Erythroblast (primary cell): ENCODE results near the gene PPP2R3A.
"Not testable (repeated sequence)": the region's sequence is repeated elsewhere in the genome, so short reads cannot be mapped to it uniquely, and the experiment has no call there.

Experiments
- DNase-seq, 2 experiments: peaks; one replicate each; lab custom pipeline; 2025; lab: John Stamatoyannopoulos, UW
- GATA1 ChIP-seq: IDR thresholded peaks from 2 replicates; pipeline ENCODE4 v1.6.1; 2011; ENCODE audit warnings: low read depth, mild to moderate bottlenecking, control low read depth, low read length, moderate library complexity
- POLR2A ChIP-seq: IDR thresholded peaks from 2 replicates; pipeline ENCODE4 v1.6.1; 2011; ENCODE audit warnings: mild to moderate bottlenecking, low read length

PPP2R3A gene

DNA sequence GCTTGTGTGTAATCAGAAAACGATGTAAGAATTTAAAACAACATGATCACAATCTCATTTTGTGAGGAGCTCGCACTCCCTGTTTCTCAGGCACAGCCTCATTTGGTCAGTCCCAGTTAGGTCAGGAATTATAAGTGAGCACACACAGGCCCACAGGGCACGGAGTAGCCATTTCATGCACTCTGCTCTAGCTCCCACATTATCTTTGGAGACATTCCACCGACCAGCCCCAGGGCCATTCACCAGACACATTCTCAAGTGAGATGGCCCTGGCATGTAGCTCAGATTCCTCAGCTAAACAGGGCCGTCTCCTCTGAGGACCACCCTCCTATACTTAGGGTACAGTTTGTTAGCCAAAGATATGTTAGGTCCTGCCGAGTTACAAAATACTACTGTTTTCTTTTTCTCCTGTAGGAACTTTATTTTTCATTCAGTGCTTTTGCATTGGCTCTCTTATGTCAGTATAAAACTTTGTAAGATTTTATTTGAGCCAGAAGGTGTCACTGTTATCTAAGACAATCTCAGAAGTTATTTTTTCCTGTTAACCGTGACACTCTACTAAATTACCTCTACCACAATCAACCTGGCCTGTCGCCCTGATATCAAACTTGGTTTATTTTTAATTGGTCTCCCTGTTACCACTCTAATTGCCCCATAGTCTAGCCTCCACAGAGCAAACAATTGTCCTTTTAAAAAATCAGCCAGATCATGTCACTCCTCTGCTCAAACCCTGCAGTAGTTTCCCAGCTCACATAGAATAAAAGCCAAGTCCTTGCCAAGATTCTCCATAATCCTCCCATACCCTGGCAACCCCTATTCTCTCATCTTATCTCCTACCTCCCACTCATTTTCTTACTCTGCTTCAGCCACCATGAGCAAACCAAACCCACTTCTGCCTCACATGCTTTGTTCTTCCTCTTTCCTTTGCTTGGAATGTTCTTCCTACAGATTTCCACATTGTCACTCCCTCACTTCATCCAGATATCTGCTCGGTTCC is 105.7 kb downstream of the PPP2R3A start:
- TF ChIP-seq POLR2A (no peak), GATA1 (no peak)
- peak; percentile 5 to 15 for DNase-seq

DNA sequence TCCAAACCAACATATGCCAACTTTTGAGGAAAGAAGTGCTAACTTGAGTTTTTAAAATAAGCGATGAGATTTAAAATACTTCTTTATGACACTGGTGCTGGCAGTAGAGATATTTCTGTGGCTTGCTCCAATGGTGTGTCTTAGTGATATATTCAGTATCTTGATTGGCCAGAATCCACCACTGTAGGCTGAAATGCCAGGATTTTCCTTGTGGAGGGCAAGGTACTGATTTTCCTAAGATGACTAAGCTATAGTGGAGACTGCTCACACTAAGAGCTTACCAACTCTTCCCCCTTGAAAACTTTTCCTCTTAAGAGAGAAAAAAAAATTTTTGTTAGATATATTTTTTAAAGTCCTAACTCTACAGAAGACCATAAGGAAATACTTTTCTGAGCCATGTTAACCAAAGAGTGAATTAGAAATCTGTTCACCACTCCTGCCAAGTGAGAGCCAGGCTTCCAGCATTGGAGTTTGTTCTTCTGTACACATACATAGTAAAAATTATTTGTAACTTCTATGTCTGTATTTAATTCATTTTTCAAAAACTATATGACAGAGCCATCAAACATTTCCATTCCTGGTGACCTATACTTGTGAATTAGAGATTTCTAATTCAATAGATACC is 109.1 kb downstream of the PPP2R3A start:
- no peak for DNase-seq
- TF ChIP-seq POLR2A, result no peak

GRCh38 chr3:136075218-136075808 is 109.8 kb downstream of the PPP2R3A start:
- TF ChIP-seq GATA1 (no peak), POLR2A (no peak)
- peak; percentile 82 to 92 for DNase-seq

GRCh38 chr3:136075811-136076210 is 110.3 kb downstream of the PPP2R3A start:
- TF ChIP-seq POLR2A (no peak), GATA1 (no peak)
- DNase-seq, result peak in 1 of 2 experiments; percentile 21

DNA sequence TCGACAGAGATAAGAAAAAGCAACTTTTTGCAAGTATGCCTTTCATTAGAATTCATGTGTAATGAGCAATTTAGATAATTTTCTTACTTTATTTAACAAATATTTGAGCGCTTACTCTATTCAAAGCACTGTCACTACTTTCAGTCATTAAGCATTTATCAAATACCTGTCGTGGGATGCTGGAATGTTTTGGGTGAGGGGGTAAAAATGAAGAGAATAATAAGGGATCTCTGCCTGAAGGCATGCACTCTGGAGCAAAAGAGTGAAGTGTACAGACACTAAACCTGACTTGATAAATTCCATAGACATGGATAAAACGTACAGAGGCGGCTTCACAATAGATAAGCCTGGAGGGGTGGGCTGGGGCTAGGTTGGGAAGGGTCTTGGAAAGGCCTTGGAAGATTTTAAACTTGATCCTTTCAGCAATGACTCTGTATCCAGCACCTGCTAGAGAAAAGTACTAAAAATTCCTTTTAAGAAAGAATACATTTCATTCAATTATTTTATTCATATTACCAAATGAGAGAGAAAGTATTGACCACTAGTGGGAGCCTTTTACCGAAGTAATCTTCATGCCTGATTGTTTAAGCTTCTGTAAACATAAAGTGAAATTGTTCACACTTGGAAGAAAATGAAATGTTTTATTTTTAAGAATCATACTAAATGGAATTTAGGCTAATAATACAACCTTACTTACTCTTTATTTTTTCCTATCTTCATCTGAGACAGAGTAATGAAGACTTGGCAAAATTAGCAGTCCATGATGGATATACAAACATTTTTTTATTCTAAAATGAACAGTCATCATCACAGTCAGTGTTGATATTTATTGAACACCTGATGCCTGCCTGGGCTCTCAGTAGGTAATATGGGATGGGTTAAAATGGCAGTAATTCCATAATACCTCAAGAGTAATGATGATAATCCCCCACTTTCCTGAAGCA is 113.2 kb downstream of the PPP2R3A start:
- TF ChIP-seq GATA1, result no peak
- TF ChIP-seq POLR2A, result no peak
- peak; percentile 47 to 64 for DNase-seq

- DNase-seq, result not testable (repeated sequence)
Measured at GRCh38 chr3:136083641-136084382, 118.3 kb downstream of the PPP2R3A start.

DNA sequence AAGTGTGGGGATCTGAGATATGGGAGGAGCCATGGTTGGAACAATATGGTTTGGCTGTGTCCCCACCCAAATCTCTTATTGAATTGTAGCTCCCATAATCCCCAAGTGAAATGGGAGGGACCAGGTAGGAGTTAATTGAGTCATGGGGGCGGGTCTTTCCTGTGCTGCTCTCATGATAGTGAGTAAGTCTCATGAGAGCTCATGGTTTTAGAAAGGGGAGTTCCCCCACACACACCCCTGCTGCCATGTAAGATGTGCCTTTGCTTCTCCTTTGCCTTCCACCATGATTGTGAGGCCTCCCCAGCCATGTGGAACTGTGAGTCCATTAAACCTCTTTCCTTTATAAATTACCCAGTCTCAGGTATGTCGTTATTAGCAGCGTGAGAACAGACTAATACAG is 119.5 kb downstream of the PPP2R3A start:
- not testable (repeated sequence) for DNase-seq

- no peak for DNase-seq
- no peak for TF ChIP-seq GATA1
- TF ChIP-seq POLR2A, result no peak
Measured at GRCh38 chr3:136093771-136094170, 128.2 kb downstream of the PPP2R3A start.

DNA sequence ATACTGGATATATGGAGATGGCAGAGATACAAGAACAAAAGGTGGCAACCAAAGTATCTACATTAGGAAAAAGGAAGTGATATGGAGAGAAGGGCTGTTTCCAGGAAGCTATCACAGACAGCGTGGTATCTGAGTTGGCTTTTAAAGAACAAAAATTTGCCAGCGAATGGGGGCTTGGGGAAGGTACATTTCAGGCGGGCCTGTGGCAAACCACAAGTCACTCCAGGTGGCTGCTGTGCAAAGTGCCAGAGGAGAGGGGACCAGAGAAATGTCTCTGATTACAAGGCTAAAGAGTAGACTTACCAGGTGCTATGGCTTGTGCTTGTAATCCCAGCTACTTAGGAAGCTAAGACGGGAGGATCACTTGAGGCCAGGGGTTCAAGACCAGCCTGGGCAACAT is 139.5 kb downstream of the PPP2R3A start:
- no peak for DNase-seq
- TF ChIP-seq POLR2A (no peak), GATA1 (no peak)

DNA sequence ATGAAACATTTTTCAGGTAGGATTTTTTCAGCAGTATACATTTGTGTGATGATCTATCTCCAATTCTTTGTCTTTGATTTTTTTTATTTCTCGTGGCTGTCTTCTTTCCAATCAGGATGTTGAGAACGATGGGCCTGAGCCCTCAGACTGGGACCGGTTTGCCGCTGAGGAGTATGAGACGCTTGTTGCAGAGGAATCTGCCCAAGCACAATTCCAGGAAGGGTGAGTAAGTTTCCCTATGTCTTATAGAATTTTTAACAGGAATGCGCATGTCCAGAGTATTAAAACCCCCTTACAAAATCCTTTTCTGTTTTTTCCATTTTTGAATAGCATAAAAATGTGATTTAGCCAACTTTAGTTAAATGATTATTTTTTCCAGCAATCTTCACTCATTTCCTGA is 140.6 kb downstream of the PPP2R3A start:
- no peak for TF ChIP-seq POLR2A
- no peak for TF ChIP-seq GATA1
- no peak for DNase-seq

- no peak for DNase-seq
Measured at GRCh38 chr3:136109499-136109898, 144.0 kb downstream of the PPP2R3A start.

DNA sequence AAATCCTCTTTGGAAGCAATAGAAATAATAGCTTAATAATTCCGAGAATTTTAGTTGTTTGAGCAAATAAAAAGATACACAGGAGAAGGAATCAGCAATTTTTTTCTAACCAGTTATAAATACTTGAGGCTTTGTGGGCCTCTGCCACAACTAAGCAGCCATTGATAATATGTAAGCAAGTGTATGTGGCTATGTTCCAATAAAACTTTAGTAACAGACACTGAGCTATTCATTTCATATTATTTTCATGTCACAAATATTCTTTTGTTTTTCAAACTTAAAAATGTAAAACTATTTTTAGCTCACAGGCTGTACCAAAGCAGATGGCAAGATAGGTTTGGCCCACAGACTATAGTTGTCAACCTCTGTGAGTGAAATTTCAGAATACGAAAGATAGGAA is 145.0 kb downstream of the PPP2R3A start:
- DNase-seq, result no peak
- no peak for TF ChIP-seq POLR2A

More at GRCh38 chr3:136109499-136109898, 144.0 kb downstream of the PPP2R3A start:
- TF ChIP-seq GATA1, result no peak
- no peak for TF ChIP-seq POLR2A

DNA sequence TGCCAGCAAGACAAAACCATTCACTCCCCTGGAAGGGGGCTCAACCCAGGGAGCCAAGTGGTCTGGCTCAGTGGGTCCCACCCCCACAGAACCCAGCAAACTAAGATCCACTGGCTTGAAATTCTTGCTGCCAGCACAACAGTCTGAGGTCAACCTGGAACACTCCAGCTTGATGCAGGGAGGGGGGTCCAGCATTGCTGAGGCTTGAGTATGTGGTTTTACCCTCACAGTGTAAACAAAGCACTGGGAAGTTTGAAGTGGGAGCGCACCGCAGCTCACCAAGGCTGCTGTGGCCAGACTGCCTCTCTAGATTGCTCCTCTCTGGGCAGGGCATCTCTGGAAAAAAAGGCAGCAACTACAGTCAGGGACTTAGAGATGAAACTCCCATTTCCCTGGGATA is 148.9 kb downstream of the PPP2R3A start:
- TF ChIP-seq POLR2A, result no peak
- TF ChIP-seq GATA1, result no peak
- no peak for DNase-seq

DNA sequence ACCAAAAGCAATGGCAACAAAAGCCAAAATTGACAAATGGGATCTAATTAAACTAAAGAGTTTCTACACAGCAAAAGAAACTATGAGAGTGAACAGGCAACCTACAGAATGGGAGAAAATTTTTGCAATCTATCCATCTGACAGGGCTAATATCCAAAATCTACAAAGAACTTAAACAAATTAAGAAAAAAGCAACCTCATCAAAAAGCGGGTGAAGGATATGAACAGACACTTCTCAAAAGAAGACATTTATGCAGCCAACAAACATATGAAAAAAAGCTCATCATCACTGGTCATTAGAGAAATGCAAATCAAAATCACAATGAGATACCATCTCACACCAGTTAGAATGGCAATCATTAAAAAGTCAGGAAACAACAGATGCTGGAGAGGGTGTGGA is 153.8 kb downstream of the PPP2R3A start:
- not testable (repeated sequence) for DNase-seq

DNA sequence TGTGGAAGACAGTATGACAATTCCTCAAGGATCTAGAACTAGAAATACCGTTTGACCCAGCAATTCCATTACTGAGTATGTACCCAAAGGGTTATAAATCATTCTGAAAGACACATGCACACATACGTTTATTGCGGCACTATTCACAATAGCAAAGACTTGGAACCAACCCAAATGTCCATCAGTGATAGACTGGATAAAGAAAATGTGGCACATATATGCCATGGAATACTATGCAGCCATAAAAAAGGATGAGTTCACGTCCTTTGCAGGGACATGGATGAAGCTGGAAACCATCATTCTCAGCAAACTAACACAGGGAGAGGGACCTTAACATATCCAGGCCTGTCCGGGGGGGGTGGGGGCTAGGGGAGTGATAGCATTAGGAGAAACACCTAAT is 154.3 kb downstream of the PPP2R3A start:
- not testable (repeated sequence) for DNase-seq
